GM21360 (cell line): ENCODE data around the gene NLRC3.
A peak's percentile ranks its signal among the peaks of the same experiment; 100 is the strongest.
"Not testable (repeated sequence)": the region's sequence is repeated elsewhere in the genome, so short reads cannot be mapped to it uniquely, and the experiment has no call there.

Experiments used
- ATAC-seq: cut with Tn5 transposase; IDR thresholded peaks from one replicate; pipeline ENCODE4 v1.9.1; 2021; ENCODE audit warnings: mild to moderate bottlenecking, moderate library complexity; ENCODE audit not compliant: unreplicated experiment

NLRC3 gene, protein sequence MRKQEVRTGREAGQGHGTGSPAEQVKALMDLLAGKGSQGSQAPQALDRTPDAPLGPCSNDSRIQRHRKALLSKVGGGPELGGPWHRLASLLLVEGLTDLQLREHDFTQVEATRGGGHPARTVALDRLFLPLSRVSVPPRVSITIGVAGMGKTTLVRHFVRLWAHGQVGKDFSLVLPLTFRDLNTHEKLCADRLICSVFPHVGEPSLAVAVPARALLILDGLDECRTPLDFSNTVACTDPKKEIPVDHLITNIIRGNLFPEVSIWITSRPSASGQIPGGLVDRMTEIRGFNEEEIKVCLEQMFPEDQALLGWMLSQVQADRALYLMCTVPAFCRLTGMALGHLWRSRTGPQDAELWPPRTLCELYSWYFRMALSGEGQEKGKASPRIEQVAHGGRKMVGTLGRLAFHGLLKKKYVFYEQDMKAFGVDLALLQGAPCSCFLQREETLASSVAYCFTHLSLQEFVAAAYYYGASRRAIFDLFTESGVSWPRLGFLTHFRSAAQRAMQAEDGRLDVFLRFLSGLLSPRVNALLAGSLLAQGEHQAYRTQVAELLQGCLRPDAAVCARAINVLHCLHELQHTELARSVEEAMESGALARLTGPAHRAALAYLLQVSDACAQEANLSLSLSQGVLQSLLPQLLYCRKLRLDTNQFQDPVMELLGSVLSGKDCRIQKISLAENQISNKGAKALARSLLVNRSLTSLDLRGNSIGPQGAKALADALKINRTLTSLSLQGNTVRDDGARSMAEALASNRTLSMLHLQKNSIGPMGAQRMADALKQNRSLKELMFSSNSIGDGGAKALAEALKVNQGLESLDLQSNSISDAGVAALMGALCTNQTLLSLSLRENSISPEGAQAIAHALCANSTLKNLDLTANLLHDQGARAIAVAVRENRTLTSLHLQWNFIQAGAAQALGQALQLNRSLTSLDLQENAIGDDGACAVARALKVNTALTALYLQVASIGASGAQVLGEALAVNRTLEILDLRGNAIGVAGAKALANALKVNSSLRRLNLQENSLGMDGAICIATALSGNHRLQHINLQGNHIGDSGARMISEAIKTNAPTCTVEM

DNA sequence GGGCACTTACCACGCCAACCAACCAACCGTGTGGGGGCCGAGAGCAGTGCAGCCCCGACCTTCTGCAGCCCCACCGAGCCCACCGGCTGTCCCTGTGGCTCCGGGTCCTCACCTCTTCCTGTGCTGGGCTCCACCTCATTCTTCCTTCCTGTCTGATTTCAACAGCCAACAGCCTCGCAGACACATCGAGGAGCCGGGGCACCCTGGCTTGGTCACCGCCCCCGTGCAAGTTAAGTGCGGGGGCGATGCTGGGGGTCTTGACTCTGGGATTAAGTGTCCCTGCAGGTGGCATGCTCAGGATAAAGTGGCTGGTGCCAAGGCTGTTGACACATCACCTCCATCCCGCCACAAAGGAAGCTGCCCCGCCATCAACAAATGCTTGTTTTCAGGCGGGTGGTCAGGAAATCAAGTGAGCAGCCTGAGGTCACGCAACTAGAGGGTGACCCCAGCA, at the start of gene NLRC3:
TSS of gene NLRC3 (minus strand) at position 102 of the 451 bp plus-strand sequence. CDS start 12,367 bp downstream, outside the sequence.
- no peak for ATAC-seq

DNA sequence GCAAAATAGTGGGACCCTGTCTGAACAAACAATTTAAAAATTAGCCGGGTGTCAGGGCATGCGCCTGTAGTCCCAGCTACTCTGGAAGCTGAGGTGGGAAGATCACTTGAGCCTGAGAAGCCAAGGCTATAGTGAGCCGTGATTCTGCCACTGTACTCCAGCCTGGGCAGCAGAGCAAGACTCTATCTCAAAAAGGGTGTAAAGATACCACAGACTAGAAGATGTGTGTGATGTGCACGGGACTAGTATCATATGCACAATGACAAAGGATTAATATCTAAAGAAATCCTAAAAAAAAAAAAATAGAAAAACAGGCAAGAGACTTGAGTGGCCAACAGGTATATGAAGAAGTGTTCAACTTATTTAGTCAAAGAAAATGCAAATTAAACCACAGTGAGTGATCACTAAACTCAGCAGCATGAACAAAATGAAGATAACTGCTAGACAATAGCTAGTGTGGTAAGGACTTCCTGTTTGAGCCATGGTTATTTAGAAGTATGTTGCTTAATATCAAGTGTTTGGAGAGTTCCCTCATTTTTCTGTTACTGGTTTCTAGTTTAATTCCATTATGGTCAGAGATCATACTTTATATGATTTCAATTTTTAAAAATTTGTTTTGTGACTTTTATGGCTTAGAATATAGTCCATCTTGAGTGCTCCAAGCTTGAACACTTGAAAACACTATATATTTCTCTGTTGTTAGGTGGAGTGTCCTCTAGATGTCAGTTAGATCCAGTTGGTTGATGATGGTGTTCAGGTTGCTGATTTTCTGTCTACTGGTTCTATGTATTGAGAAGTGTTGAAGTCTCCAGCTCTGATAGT, 48.9 kb upstream of the NLRC3 start:
- no peak for ATAC-seq

DNA sequence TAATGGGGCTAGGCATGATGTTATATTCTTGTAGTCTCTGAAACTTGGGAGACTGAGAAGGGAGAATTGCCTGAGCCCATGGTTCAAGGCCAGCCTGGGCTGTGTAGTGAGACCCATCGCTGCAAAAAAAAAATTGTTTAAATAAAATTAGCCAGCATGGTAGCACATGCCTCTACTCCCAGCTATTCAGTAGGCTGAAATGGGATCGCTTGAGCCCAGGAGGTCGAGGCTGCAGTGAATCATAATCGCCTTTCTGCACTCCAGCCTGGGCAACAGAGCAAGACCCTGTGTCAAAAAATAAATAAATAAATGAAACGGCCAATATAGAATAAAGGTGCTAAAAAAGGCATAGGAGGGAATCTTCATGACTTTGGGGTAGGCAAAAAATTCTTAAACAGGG, 48.1 kb upstream of the NLRC3 start:
- ATAC-seq: no peak

DNA sequence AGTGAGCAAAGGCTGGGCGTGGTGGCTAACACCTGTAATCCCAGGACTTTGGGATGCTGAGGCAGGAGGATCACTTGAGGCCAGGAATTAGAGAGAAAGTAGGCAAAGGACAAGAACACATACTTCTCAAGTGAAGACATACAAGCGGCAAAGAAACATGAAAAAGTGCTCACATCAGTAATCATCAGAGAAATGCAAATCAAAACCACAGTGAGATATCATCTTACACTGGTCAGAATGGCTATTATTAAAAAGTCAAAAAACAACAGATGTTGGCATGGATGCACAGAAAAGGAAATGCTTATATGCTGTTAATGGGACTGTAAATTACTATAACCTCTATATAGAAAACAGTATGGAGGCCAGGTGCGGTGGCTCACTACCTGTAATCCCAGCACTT, 46.4 kb upstream of the NLRC3 start:
- ATAC-seq: no peak

GRCh38 chr16:3618769-3619141, 41.6 kb upstream of the NLRC3 start:
- ATAC-seq: no peak

- no peak for ATAC-seq
Observed at GRCh38 chr16:3612510-3613466, 35.6 kb upstream of the NLRC3 start.

DNA sequence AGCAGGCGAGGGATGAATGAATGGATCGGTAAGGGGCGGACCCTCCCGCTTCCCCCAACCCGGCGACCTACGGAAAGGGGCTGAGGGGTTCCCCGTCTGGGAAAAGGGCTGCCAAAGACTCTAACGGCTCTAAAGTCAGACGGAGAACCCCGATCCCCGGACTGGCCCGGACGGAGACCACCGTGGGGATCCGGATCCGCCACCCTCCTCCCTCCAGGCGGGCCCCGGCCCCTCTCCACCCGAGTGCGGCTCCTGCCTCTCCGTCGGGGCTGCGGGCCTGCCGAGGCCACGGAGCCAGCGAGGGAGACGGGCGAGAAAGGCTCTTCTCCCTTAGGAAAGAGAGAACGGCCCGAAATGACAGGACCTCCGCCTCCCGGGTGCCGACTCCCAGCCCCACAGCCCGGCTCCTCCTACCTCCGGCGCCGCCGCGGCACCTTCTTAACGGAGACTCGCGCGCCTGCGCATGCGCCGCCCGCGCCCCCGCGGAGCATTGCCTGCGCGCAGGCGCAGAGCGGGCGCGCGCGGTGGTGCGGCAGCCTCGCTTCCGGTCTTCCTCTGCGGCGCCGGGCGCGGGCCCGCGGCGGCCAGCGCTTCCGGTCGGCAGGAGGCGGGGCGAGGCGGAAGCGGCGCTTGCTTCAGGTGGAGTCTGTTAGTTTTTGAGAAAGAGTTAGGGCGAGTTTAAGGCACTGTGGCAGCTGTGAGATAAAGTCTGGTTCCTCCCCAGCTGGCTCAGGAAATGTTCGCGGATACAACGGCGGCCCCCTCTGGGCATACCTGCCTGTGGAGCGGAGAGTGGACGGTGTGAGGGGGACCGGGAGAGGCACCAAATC, 34.2 kb upstream of the NLRC3 start, which contains the start of gene SLX4:
TSS of gene SLX4 (minus strand) at position 461 of the 830 bp plus-strand sequence. CDS start 2,642 bp downstream, outside the sequence.
- peak; percentile 65 for ATAC-seq

- no peak for ATAC-seq
Observed at GRCh38 chr16:3610698-3611145, 33.5 kb upstream of the NLRC3 start.

DNA sequence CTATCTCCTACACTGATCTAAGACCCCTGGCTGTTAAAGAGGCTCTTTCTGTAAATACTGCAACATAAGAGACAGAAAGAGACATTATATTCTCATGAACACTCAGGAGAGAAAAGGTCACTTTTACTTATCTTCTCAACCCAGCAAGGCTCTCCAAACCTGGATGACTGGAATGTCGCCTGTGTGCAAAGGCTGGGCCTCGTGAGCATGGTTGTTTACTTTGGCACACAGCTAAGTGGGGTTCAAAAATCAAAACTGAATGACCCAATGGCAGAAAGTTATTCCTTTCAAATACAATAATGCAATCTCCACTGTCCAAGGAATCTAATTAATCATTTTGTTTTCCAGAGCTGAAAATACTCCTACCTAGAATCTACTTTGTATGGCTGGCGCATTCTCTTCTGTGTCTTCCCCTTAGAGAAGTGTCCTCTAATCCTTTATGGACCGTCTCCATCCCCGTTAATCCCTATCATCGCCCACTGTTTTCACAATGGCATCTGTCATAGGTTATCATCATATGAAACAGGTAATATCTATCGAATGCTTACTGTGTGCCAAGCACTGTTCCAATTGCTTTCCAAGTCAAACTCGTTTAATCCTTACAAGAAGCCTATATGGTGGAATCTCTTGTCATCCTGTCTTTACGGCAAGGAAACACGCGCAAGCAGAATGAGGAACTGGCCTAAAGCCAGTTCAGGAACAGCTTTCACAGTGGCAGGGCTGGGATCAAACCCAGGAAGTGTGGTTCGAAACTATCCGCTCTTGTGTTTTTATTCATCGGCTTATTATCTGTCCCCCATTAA, 32.9 kb upstream of the NLRC3 start:
- ATAC-seq: no peak

GRCh38 chr16:3608976-3609375, 31.8 kb upstream of the NLRC3 start:
- not testable (repeated sequence) for ATAC-seq

- no peak for ATAC-seq
Observed at GRCh38 chr16:3608069-3608468, 30.9 kb upstream of the NLRC3 start.

- no peak for ATAC-seq
Observed at GRCh38 chr16:3607634-3608033, 30.4 kb upstream of the NLRC3 start.

- ATAC-seq: no peak
Observed at GRCh38 chr16:3607161-3607560, 30.0 kb upstream of the NLRC3 start.

- ATAC-seq: no peak
Observed at GRCh38 chr16:3606441-3606840, 29.2 kb upstream of the NLRC3 start.

DNA sequence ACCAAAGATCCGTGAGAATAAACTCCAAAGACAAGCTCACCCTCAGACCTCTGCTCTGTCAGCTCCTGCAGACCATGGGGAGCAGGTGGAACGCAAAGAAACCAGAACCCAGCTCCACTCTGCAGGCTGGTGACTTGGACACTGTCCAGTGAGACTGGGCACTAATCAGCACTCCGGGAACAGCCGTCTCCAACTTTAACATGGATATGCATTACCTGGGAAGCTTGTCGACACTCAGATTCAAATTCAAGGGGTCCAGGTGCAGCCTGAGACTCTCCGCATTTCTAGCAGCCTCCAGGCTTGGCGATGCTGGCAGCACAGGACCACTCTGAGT, 25.1 kb upstream of the NLRC3 start:
- ATAC-seq: no peak

DNA sequence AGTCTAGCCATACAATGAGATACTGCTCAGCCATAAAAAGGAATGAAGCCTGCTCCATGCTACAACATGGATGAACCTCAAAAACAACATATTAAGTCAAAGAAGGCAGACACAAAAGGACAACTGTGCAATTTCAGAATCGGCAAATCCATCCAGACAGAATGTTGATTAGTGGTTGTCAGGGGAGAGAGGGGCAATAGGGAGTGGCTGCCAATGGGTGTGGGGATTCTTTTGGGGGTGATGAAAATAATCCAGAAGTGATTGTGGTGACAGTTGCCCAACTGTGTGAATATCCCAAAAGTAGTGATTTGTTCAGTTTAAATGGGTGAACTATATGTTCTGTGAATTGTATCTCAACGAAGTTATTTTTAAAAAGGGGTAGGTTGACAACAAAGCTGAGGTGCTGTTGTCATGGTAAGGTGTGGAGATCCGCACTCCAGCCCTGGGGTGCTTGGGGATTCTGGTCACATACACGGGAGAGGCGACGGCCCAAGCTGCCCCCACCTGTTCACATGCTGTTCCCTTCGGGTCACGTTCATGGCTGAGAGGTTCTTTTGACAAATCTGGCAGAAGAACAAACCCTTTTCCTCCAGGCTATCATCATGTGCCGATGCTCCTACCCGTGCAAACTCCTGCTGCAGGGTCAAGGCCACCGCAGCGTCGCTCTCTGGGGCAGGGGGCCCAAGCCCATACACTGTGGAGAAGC, 24.6 kb upstream of the NLRC3 start:
- no peak for ATAC-seq

DNA sequence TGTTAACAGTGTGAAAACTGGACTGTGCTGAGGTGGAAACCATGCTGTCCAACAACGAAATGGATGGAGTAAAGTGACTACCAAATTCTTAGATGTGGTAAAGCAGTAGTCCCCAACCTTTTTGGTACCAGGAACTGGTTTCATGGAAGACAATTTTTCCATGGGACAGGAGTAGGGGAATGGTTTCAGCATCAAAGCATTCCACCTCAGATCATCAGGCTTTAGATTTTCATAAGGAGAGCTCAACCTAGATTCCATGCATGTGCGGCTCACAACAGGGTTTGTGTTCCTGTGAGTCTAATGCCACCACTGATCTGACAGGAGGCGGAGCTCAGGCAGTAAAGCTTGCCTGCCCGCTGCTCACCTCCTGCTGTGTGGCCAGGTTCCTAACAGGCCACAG, 22.7 kb upstream of the NLRC3 start:
- no peak for ATAC-seq
